NCI-H1436 (cell line): ENCODE measurements around the gene DDX41.
"Not testable (repeated sequence)": the region's sequence is repeated elsewhere in the genome, so short reads cannot be mapped to it uniquely, and the experiment has no call there.

ENCODE experiments used
- DNase-seq: peaks from one replicate; lab custom pipeline; 2025; lab: John Stamatoyannopoulos, UW

DDX41 gene

GRCh38 chr5:177498013-177498787 lies 18.6 kb downstream of the DDX41 start:
- DNase-seq: no peak

GRCh38 chr5:177497292-177498012 lies 19.3 kb downstream of the DDX41 start, which contains the start of gene PDLIM7:
Gene PDLIM7 (minus strand): TSS chr5:177497604. CDS start chr5:177496512, 1,092 bp downstream.
- DNase-seq: peak; percentile 80

- peak; percentile 16 for DNase-seq
Measured at GRCh38 chr5:177496727-177497291, 20.0 kb downstream of the DDX41 start.

GRCh38 chr5:177496070-177496726 lies 20.6 kb downstream of the DDX41 start:
- no peak for DNase-seq

DNA sequence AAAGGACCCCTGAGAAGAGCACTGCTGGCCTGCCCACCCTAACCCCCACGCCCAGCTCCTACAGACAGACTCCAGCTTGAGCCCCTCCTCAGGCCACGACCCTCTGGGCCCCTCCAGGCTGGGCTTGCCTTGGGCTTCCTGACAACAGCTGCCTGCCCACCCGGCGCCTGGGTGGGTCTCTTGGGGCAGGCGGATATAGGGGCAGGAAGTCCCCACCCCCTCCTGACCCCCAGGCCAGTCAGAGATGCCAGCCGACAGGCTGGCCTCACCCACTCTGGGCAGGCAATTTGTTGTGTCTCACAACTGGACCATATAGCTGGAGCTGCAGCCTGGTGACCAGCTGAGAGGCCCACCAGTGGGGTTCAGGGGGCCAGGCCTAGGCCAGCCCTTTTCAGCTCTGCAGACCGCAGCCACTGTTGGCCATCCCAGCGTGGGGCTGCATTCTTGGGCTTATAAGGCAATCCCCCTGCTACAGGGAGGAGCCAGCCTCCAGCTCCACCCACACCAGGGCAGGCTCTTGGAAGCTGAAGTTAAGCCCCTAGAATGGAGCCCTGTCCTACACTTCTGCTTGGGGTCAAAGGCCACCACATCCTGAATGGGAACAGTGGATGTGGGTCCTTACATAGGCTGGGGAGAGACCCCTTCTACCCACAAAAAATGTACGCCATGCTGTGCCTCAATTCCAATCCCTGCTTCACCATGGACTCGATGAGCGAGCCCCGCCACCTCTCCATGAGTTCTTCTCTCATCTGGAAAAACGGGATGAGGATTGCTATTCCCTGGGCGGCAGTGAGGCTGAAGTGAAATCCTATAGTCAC lies 21.3 kb downstream of the DDX41 start:
- DNase-seq: no peak

DNA sequence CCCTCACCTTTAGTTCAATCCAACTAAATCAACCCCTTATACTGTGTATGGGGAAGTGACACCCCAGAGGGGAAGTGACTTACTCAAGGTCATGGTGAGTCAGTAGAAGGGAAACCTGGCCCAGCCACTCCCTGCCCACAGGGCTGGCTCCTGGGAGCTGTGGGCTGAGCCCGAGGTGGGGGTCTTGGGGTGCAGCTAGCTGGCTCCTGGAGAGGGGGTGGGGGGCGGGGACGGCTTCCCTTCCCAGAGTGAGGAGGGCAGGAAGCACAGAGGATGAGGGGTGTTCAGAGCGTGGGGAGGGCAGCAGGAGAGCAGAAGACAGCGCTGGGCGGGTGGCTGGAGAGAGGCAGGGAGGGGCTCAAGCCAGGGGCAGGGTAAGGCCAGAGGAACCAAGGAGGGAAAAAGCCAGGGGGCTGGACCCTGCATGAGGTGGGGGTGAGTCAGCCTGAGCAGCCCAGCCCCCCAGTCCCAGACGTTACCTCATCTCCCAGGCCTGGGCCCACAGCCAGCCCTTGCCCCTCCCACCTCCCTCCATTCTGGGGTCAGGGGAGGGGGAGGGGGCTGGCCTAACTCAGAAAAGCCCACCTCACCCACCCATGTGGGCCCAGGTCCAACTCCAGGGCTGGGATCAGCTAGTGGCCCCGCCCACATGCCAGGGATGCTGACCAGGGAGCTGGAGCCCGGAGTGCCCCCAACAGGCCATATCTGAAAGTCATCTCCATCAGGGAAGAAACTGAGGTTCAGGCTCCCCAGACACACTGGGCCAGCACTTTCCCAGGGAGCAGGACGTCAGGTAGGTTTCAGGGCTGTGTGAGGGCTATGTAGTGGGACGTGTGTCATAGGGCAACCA lies 22.2 kb downstream of the DDX41 start:
- no peak for DNase-seq

DNA sequence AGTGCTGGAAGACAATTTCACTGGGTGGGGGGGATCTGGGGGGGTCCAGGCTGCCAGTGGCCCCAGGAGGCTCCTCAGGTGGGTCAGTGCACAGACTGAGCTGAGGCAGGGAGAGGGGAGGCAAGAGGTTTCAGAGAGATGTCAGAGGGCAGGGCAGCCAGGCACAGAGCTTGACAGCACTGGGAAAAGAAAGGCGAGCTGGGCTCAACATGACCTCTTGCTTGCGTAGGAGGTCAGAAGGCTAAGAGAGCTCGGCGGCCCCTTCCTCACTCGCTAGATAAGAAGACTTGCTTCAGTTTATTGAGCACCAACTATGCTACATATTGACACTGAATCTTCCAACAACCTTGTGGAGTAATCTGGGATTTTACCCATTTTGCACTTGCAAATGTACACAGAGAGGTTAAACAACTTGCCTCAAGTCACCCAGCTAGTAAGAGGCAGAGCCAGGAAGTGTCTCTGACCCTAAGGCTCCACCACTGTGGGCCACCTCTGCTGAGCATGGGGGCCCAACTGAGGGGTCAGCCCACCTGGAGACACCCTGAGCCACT lies 22.9 kb downstream of the DDX41 start:
- no peak for DNase-seq

DNA sequence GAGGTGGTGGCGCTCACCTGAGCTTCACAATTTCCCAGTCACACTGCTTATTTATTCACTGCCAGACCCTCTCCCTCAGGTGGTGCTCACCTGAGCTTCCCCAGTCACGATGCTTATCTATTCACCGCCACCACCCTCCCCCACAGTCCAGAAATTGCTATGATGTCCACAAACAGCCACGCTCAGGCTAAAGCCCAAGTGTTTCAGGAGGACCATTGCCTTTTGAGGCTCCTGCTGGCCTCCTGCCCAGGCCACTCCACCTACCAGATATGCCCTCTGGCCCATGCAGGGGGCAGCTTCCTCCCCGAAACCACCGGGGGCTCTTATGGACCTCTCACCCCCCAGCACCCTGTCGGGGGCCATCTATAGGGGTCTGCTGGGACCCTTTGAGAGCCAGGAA lies 23.9 kb downstream of the DDX41 start:
- DNase-seq: no peak

- DNase-seq: no peak
Measured at GRCh38 chr5:177491983-177492746, 24.6 kb downstream of the DDX41 start.

DNA sequence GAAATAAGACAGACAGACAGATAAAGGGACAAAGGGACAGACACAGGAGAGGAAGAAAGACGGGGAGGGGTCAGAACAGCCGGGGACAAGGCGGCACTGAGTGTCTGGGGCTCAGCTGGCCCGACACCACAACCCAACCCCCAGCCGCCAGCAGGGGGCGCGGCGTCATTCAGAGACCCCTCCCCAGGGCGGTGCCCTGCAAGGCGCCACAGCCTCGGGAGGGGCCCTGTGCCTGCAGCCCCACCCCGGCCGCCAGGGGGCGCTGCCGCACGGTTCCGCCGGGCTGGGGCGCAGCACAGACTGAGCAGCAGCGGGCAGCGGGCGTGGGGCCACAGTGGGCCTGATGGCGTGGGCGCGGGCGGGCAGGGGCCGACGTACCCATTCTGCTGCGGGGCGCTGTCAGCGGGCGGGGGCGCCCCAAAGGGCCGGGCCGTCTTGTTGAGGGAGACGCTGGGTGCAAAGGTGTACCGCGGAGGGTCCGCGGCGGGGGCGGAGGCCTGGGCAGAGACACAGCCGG lies 25.3 kb downstream of the DDX41 start:
- DNase-seq: no peak

GRCh38 chr5:177490992-177491391 lies 25.8 kb downstream of the DDX41 start:
- no peak for DNase-seq

GRCh38 chr5:177490311-177490991 lies 26.3 kb downstream of the DDX41 start:
- no peak for DNase-seq

DNA sequence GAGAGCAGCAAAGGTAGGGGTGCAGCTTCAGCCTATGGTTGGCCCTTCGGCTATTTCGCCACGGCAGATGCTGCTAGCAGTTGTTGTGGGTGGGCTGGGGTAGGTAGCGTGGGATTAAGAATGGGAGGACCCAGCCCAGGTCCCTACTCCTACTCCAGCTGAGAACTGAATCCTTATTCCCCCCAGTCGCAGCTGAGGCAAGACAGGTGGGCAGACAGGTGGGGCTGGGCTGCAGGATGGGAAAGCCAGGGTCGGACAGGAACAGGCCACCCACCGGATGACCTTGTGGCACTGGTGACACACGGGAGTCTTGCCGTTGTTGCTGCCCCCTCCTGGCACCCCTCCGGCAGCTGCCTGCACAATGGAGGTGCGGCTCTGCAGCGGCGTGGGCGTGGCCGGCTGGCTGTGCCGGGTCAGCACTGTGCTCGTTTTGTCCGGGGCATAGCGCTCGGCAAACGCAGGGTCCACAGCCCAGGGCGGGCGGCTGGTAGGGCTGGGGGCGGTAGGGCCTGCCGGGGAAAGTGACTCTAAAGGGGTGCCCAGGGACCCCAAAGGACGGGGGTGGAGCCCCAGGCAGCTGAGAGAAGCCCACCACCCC lies 27.5 kb downstream of the DDX41 start:
- no peak for DNase-seq

GRCh38 chr5:177487975-177488374 lies 28.8 kb downstream of the DDX41 start:
- no peak for DNase-seq

DNA sequence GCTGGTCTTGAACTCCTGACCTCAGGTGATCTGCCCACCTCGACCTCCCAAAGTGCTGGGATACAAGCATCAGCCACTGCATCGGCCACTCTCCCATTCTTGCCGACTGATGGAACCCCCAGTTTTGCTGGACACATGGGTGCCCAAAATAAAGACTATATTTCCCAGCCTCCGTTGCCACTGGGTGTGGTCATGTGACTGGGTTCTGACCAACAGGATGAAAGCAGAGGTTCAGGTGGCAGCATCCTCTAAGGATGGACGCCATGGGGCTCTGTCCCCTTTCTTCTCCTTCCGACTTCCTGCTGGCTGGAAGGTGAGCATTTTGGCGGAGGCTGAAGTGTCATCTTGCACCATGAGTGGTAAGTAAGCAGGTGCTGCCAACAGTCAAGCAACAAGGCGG lies 29.6 kb downstream of the DDX41 start:
- no peak for DNase-seq

DNA sequence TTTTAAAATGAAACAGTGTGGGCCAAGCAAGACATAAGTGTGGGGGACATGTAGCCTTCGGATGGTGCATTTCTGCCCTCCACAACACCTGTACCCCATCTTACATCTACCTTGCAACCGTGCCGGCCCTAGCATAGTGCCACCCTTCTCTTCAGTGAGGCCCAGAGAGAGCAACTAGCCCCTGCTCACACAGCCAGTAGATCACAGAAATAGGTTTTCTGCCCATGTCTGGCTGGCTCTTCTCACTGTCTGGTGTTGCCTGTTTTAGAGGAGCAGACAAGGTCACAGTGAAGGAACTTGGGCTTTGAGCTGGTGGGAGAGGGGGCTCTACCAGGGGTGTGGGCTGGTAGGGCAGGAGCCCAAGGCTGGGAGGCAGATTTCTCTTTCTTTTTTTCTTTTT lies 30.5 kb downstream of the DDX41 start:
- no peak for DNase-seq

DNA sequence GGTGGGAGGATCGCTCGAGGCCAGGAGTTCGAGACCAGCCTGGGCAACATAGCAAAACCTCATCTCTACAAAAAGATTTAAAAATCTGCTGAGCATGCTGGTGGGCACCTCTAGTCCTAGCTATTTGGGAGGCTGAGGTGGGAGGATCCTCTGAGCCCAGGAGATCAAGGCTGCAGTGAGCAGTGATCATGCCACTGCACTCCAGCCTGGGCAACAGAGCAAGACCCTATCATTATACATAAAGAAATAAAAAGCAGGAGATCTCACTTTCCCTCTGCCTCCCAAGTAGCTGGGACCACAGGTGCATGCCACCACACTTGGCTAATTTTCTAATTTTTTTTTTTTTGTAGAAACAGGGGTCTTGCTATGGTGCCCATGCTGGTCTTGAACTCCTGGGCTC lies 31.0 kb downstream of the DDX41 start:
- DNase-seq: not testable (repeated sequence)

GRCh38 chr5:177484902-177485549 lies 31.7 kb downstream of the DDX41 start:
- no peak for DNase-seq
